CD4-positive, alpha-beta T cell treated with Interleukin-6 at 100 ng/mL for 8 hours (primary cell): ENCODE data around the gene GGA1.

Source experiments
- DNase-seq: peaks from one replicate; pipeline ENCODE4 v3.0.0-alpha.2; 2020; ENCODE audit warnings: mixed read lengths, low spot score

The GGA1 gene

GRCh38 chr22:37630839-37631435, 22.3 kb downstream of the GGA1 start:
- DNase-seq, result no peak

GRCh38 chr22:37631448-37632173, 23.0 kb downstream of the GGA1 start:
- no peak for DNase-seq

- DNase-seq, result no peak
Measured at GRCh38 chr22:37632174-37633088, 23.8 kb downstream of the GGA1 start.

- DNase-seq, result peak; percentile 30
Measured at GRCh38 chr22:37633089-37633624, 24.5 kb downstream of the GGA1 start.

- peak; percentile 62 for DNase-seq
Measured at GRCh38 chr22:37633625-37634416, 25.2 kb downstream of the GGA1 start.

- DNase-seq, result no peak
Measured at GRCh38 chr22:37634417-37634924, 25.8 kb downstream of the GGA1 start.

- DNase-seq, result no peak
Measured at GRCh38 chr22:37635157-37635556, 26.5 kb downstream of the GGA1 start.

- peak; percentile 15 for DNase-seq
Measured at GRCh38 chr22:37636186-37636948, 27.7 kb downstream of the GGA1 start.

GRCh38 chr22:37636949-37637273, 28.3 kb downstream of the GGA1 start:
- no peak for DNase-seq

GRCh38 chr22:37638391-37639069, 29.9 kb downstream of the GGA1 start:
- peak; percentile 40 for DNase-seq

- DNase-seq, result peak; percentile 40
Measured at GRCh38 chr22:37639070-37639760, 30.6 kb downstream of the GGA1 start, which contains the start of gene SH3BP1. SH3BP1 (plus strand) TSS chr22:37639669; CDS start chr22:37639788, 119 bp downstream.

GRCh38 chr22:37639771-37640590, 31.3 kb downstream of the GGA1 start:
- no peak for DNase-seq

- peak; percentile 51 for DNase-seq
Measured at GRCh38 chr22:37640591-37641560, 32.2 kb downstream of the GGA1 start.

- DNase-seq, result no peak
Measured at GRCh38 chr22:37641561-37641949, 32.9 kb downstream of the GGA1 start.

- peak; percentile 78 for DNase-seq
Measured at GRCh38 chr22:37643225-37643847, 34.7 kb downstream of the GGA1 start.

- no peak for DNase-seq
Measured at GRCh38 chr22:37647317-37647716, 38.7 kb downstream of the GGA1 start.

GRCh38 chr22:37647928-37648327, 39.3 kb downstream of the GGA1 start:
- DNase-seq, result no peak
